Caco-2 (cell line): ENCODE measurements around the gene SPRR3. TPM values are rescaled to one million over a fixed set of nuclear protein-coding genes. Genes with fewer than 3 reads are reported as not detected.

Experiments
- BruUV-seq: library from RNA; stranded (reverse); fragments of 400-500 nt; replicated peaks from 2 replicates; lab custom pipeline; 2021; lab: Mats Ljungman, UMichigan
- CTCF ChIA-PET: fragments of 300-600 bp; sonication (Branson Sonifier 250); formaldehyde crosslinking; loops from one replicate; lab custom pipeline; 2022; ENCODE audit warnings: antibody characterized with exemption; lab: Charles Lee
- POLR2A ChIA-PET: fragments of 300-600 bp; sonication (Branson Sonifier 250); formaldehyde crosslinking; loops from one replicate; lab custom pipeline; 2022; ENCODE audit warnings: antibody characterized with exemption; lab: Charles Lee
- DNase-seq, 2 experiments: peaks; one replicate each; pipeline versions ENCODE4 v3.0.0 to v3.0.0-alpha.2; 2020 to 2022
- H3K27me3 ChIP-seq: replicated peaks from 2 replicates; pipeline ENCODE4 v1.6.0; 2011; ENCODE audit warnings: low read length; ENCODE audit not compliant: control insufficient read depth, insufficient read depth
- H3K36me3 ChIP-seq: 2 replicates; pipeline ENCODE4 v1.5.1; 2011; ENCODE audit warnings: low read length; ENCODE audit not compliant: control insufficient read depth, insufficient read depth
- H3K4me1 ChIP-seq: fragments of 250-450 bp; sonication (Bioruptor Pico); 2 replicates; pipeline ENCODE4 v1.5.1; 2020; ENCODE audit warnings: mild to moderate bottlenecking
- H3K4me3 ChIP-seq: 2 replicates; pipeline ENCODE4 v1.5.1; 2011; ENCODE audit warnings: low read depth, mild to moderate bottlenecking, control low read depth, low read length
- H3K9me3 ChIP-seq: fragments of 250-450 bp; sonication (Bioruptor Pico); 2 replicates; pipeline ENCODE4 v1.5.1; 2020; ENCODE audit warnings: mild to moderate bottlenecking, moderate library complexity
- H3K27ac Mint-ChIP-seq: one replicate; pipeline ENCODE4 v1.8.0; 2022; ENCODE audit warnings: mixed read lengths; ENCODE audit not compliant: unreplicated experiment
- H3K27me3 Mint-ChIP-seq: one replicate; pipeline ENCODE4 v1.8.0; 2022; ENCODE audit warnings: mixed read lengths; ENCODE audit not compliant: insufficient read depth, unreplicated experiment
- H3K36me3 Mint-ChIP-seq: one replicate; pipeline ENCODE4 v1.8.0; 2022; ENCODE audit warnings: mild to moderate bottlenecking, mixed read lengths; ENCODE audit not compliant: insufficient read depth, unreplicated experiment
- H3K4me1 Mint-ChIP-seq: one replicate; pipeline ENCODE4 v1.8.0; 2022; ENCODE audit warnings: low read depth, mixed read lengths; ENCODE audit not compliant: unreplicated experiment
- H3K4me3 Mint-ChIP-seq: one replicate; pipeline ENCODE4 v1.8.0; 2022; ENCODE audit warnings: mild to moderate bottlenecking, moderate library complexity, mixed read lengths; ENCODE audit not compliant: unreplicated experiment
- H3K9me3 Mint-ChIP-seq: one replicate; pipeline ENCODE4 v1.8.0; 2022; ENCODE audit warnings: mixed read lengths; ENCODE audit not compliant: unreplicated experiment
- intact Hi-C: fragments of 100-400 bp; cut with micrococcal nuclease; formaldehyde crosslinking; loops from one replicate; pipeline ENCODE4 v1.10.0; 2022; ENCODE audit not compliant: unreplicated experiment
- total RNA-seq: library from RNA; stranded (reverse); gene quantifications from 2 replicates; pipeline ENCODE4 v1.2.3, GENCODE V29; 2022
- TF ChIP-seq, protein P1 (sequence below), 2 experiments: fragments of 200-600 bp in 1 of 2; IDR thresholded peaks; 1 replicate in 1 of 2; 2 replicates in 1 of 2; pipeline versions ENCODE4 v1.5.1 to v1.8.0; 2011 to 2022; ENCODE audit warnings: antibody characterized with exemption in 1 of 2, control low read depth in 1 of 2, inconsistent platforms in 1 of 2, low read depth in 1 of 2, low read length in 1 of 2, mild to moderate bottlenecking in 1 of 2, moderate library complexity in 1 of 2; ENCODE audit not compliant: insufficient read depth in 1 of 2, severe bottlenecking in 1 of 2, unreplicated experiment in 1 of 2

Gene SPRR3
- total RNA-seq, 1 experiment from 2014 or later = 0.70 TPM

- peaks cover 19% of the 10 kb centered on the region for H3K9me3 Mint-ChIP-seq
- Histone ChIP-seq H3K4me3 (no peak overlapping the region), H3K4me1 (peaks cover 15% of the 10 kb centered on the region), H3K9me3 (no peaks in the 10 kb centered on the region), H3K27me3 (no peaks in the 10 kb centered on the region; the same call in 1 of the 2 replicates), H3K36me3 (no peaks in the 10 kb centered on the region)
- intact Hi-C loops = no loop called here
- no peaks in the 10 kb centered on the region for H3K27me3 Mint-ChIP-seq
- TF ChIP-seq, protein P1, sequence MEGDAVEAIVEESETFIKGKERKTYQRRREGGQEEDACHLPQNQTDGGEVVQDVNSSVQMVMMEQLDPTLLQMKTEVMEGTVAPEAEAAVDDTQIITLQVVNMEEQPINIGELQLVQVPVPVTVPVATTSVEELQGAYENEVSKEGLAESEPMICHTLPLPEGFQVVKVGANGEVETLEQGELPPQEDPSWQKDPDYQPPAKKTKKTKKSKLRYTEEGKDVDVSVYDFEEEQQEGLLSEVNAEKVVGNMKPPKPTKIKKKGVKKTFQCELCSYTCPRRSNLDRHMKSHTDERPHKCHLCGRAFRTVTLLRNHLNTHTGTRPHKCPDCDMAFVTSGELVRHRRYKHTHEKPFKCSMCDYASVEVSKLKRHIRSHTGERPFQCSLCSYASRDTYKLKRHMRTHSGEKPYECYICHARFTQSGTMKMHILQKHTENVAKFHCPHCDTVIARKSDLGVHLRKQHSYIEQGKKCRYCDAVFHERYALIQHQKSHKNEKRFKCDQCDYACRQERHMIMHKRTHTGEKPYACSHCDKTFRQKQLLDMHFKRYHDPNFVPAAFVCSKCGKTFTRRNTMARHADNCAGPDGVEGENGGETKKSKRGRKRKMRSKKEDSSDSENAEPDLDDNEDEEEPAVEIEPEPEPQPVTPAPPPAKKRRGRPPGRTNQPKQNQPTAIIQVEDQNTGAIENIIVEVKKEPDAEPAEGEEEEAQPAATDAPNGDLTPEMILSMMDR (IDR thresholded peaks at IDR 0.05; ENCODE audit: insufficient read depth in 1 of 2, low read depth in 1 of 2, low read length in 1 of 2, severe bottlenecking in 1 of 2, unreplicated experiment in 1 of 2) = no peak
- ChIA-PET CTCF (no interaction called here), POLR2A (no interaction called here)
- BruUV-seq = no TSS peak
- no peak overlapping the region for H3K27ac Mint-ChIP-seq
- DNase-seq = no peak
- H3K4me1 Mint-ChIP-seq = peaks cover 12% of the 10 kb centered on the region
- no peaks in the 10 kb centered on the region for H3K36me3 Mint-ChIP-seq
- no peak overlapping the region for H3K4me3 Mint-ChIP-seq
Observed at GRCh38 chr1:152997901-152998300, 3.6 kb upstream of the SPRR3 start.

GRCh38 chr1:152998476-152998875 is 3.1 kb upstream of the SPRR3 start:
- Mint-ChIP-seq H3K36me3 (no peaks in the 10 kb centered on the region), H3K4me1 (peaks cover 12% of the 10 kb centered on the region), H3K9me3 (peaks cover 21% of the 10 kb centered on the region), H3K27me3 (no peaks in the 10 kb centered on the region), H3K27ac (no peak overlapping the region), H3K4me3 (no peak overlapping the region)
- no peak for DNase-seq
- BruUV-seq = no TSS peak
- H3K4me3 ChIP-seq = no peak overlapping the region
- no peaks in the 10 kb centered on the region for H3K36me3 ChIP-seq
- TF ChIP-seq, protein P1 (IDR thresholded peaks at IDR 0.05; ENCODE audit: insufficient read depth in 1 of 2, low read depth in 1 of 2, low read length in 1 of 2, severe bottlenecking in 1 of 2, unreplicated experiment in 1 of 2) = no peak
- H3K27me3 ChIP-seq = no peaks in the 10 kb centered on the region; the same call in 1 of the 2 replicates
- ChIA-PET CTCF (no interaction called here), POLR2A (no interaction called here)
- intact Hi-C loops = no loop called here
- H3K4me1 ChIP-seq = peaks cover 15% of the 10 kb centered on the region
- no peaks in the 10 kb centered on the region for H3K9me3 ChIP-seq

GRCh38 chr1:152999818-153000217 is 1.7 kb upstream of the SPRR3 start:
- Histone ChIP-seq H3K27me3 (no peaks in the 10 kb centered on the region; the same call in 1 of the 2 replicates), H3K36me3 (no peaks in the 10 kb centered on the region), H3K4me1 (peaks cover 15% of the 10 kb centered on the region), H3K9me3 (no peaks in the 10 kb centered on the region), H3K4me3 (no peak overlapping the region)
- H3K9me3 Mint-ChIP-seq = peaks cover 30% of the 10 kb centered on the region
- H3K4me3 Mint-ChIP-seq = no peak overlapping the region
- H3K27ac Mint-ChIP-seq = no peak overlapping the region
- intact Hi-C loops = no loop called here
- ChIA-PET POLR2A (no interaction called here), CTCF (no interaction called here)
- no peak for DNase-seq
- H3K27me3 Mint-ChIP-seq = no peaks in the 10 kb centered on the region
- peaks cover 12% of the 10 kb centered on the region for H3K4me1 Mint-ChIP-seq
- no TSS peak for BruUV-seq
- H3K36me3 Mint-ChIP-seq = peaks cover 5% of the 10 kb centered on the region
- TF ChIP-seq, protein P1 (IDR thresholded peaks at IDR 0.05; ENCODE audit: insufficient read depth in 1 of 2, low read depth in 1 of 2, low read length in 1 of 2, severe bottlenecking in 1 of 2, unreplicated experiment in 1 of 2) = no peak
